HL-60 (cell line): ENCODE data around the gene ENTR1.

Experiments used
- DNase-seq, 2 experiments: peaks; one replicate each; pipeline ENCODE4 v3.0.0-alpha.2; 2010 to 2020; ENCODE audit warnings: low read depth in 1 of 2, low spot score in 1 of 2
- H3K27ac ChIP-seq: fragments of 250-450 bp; sonication (Bioruptor Pico); replicated peaks from 2 replicates; pipeline ENCODE4 v1.5.1; 2020; ENCODE audit warnings: mild to moderate bottlenecking, moderate library complexity
- H3K27me3 ChIP-seq: fragments of 250-450 bp; sonication (Bioruptor Pico); 2 replicates; pipeline ENCODE4 v1.5.1; 2021; ENCODE audit warnings: mild to moderate bottlenecking, moderate library complexity; ENCODE audit not compliant: insufficient read depth, poor library complexity, severe bottlenecking
- H3K4me3 ChIP-seq: replicated peaks from 2 replicates; pipeline ENCODE4 v1.5.1; 2011; ENCODE audit warnings: mild to moderate bottlenecking, control low read depth, low read length; ENCODE audit not compliant: insufficient read depth
- CTCF ChIP-seq: IDR thresholded peaks from one replicate; pipeline ENCODE4 v1.5.1; 2011; ENCODE audit warnings: low read length, control low read depth, inconsistent platforms; ENCODE audit not compliant: insufficient read depth
- GABPA ChIP-seq: IDR thresholded peaks from 2 replicates; pipeline ENCODE4 v1.6.1; 2012; ENCODE audit warnings: low read depth
- POLR2AphosphoS5 ChIP-seq: IDR thresholded peaks from 2 replicates; pipeline ENCODE4 v1.6.1; 2012; ENCODE audit warnings: low read depth
- REST ChIP-seq: IDR thresholded peaks from 2 replicates; pipeline ENCODE4 v1.6.1; 2012; ENCODE audit warnings: low read depth; ENCODE audit not compliant: insufficient replicate concordance
- SPI1 ChIP-seq: IDR thresholded peaks from 2 replicates; pipeline ENCODE4 v1.6.1; 2012; ENCODE audit warnings: low read depth, mild to moderate bottlenecking, borderline replicate concordance

Gene ENTR1

GRCh38 chr9:136353088-136353487, 57.3 kb downstream of the ENTR1 start:
- H3K4me3 ChIP-seq, result no peak overlapping the region
- TF ChIP-seq GABPA (no peak), CTCF (no peak), POLR2AphosphoS5 (no peak), SPI1 (no peak), REST (no peak)
- DNase-seq, result no peak
- no peak overlapping the region for H3K27ac ChIP-seq
- H3K27me3 ChIP-seq, result no peaks in the 10 kb centered on the region

- no peak for DNase-seq
- H3K27me3 ChIP-seq, result no peaks in the 10 kb centered on the region
- no peak overlapping the region for H3K27ac ChIP-seq
- H3K4me3 ChIP-seq, result no peak overlapping the region
- no peak for TF ChIP-seq CTCF
Observed at GRCh38 chr9:136352682-136353081, 57.7 kb downstream of the ENTR1 start.
